Right atrium auricular region (tissue), 2 donors: ENCODE results near the gene THRB. TPM values are rescaled to one million over a fixed set of nuclear protein-coding genes. Genes with fewer than 3 reads are reported as not detected.
"Not testable (repeated sequence)": the region's sequence is repeated elsewhere in the genome, so short reads cannot be mapped to it uniquely, and the experiment has no call there.

ENCODE experiments used
- DNase-seq: peaks from one replicate; pipeline ENCODE4 v3.0.0-alpha.2; 2019; ENCODE audit warnings: low spot score
- H3K27ac ChIP-seq, 2 donors: fragments of 200-600 bp; sonication (generic); 1 replicate in 1 of 2; 2 replicates in 1 of 2; pipeline ENCODE4 v1.5.1; 2016 to 2019
- H3K27me3 ChIP-seq, 2 donors: fragments of 200-600 bp; sonication (generic); one replicate each; pipeline versions ENCODE4 v1.5.1 to v1.6.0; 2017 to 2019
- H3K36me3 ChIP-seq: fragments of 200-600 bp; sonication (generic); one replicate; pipeline ENCODE4 v1.5.1; 2016
- H3K4me1 ChIP-seq, 2 donors: fragments of 200-600 bp; sonication (generic); one replicate each; pipeline versions ENCODE4 v1.5.1 to v1.6.0; 2017 to 2019
- H3K4me3 ChIP-seq, 2 donors: fragments of 200-600 bp; sonication (generic); 1 replicate in 1 of 2; 2 replicates in 1 of 2; pipeline ENCODE4 v1.5.1; 2017 to 2019; ENCODE audit warnings: mild to moderate bottlenecking in 1 of 2, moderate library complexity in 1 of 2
- H3K9me3 ChIP-seq, 2 donors: fragments of 200-600 bp; sonication (generic); one replicate each; pipeline ENCODE4 v1.5.1; 2019
- CTCF ChIP-seq, 2 donors: fragments of 200-600 bp; sonication (generic); IDR thresholded peaks; one replicate each; pipeline ENCODE4 v1.5.1; 2019; ENCODE audit warnings: antibody characterized with exemption in 2 of 2
- total RNA-seq, 2 donors: library from RNA; depleted of rRNA; stranded (reverse); fragments of >200 nt; gene quantifications; one replicate each; pipeline ENCODE4 v1.1.0, GENCODE V29; 2016

Gene THRB
- total RNA-seq, 2 donors from 2014 or later = 4.2 to 7.0 TPM

DNA sequence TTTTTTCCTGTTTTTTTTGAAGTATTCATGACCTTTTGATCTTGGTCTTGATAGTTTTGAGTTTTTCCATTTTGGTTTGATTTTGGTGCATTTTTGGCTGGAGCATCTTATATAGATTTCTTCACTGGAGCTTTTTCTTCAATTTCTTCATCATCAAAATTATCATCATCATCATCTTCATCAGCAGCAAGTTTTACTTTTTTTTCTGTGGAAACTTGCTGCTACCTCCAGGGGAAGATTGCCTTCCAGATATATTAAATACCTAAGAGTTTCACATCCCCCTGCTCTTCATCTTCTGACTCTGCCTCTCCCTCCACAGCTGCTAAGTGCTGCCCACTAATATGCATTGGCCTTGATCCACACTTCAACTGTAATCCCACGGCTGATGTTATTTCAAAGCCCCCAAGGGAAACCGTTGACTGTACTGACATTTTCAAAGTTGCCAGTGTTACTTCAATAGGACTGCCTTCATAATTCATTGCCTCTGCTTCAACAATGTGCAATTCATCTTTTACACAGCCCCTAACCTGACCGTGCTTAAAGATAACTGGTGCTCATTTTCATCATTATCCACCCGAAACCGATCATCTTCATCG, 397.9 kb downstream of the THRB start:
- no peaks in the 10 kb centered on the region for H3K4me1 ChIP-seq
- H3K27ac ChIP-seq = no peak overlapping the region
- H3K36me3 ChIP-seq = no peaks in the 10 kb centered on the region
- no peaks in the 10 kb centered on the region for H3K9me3 ChIP-seq
- DNase-seq = no peak
- no peaks in the 10 kb centered on the region for H3K27me3 ChIP-seq
- H3K4me3 ChIP-seq = no peak overlapping the region
- TF ChIP-seq CTCF (IDR thresholded peaks at IDR 0.05) = no peak

- no peaks in the 10 kb centered on the region for H3K36me3 ChIP-seq
- no peak overlapping the region for H3K27ac ChIP-seq
- TF ChIP-seq CTCF (IDR thresholded peaks at IDR 0.05) = no peak
- no peak overlapping the region for H3K4me3 ChIP-seq
- H3K4me1 ChIP-seq = no peaks in the 10 kb centered on the region
- no peaks in the 10 kb centered on the region for H3K9me3 ChIP-seq
- DNase-seq = no peak
- H3K27me3 ChIP-seq = no peaks in the 10 kb centered on the region
Measured at GRCh38 chr3:24096271-24096670, 398.4 kb downstream of the THRB start.

- H3K27ac ChIP-seq, H3K4me3 ChIP-seq, H3K27me3 ChIP-seq, H3K4me1 ChIP-seq, DNase-seq, H3K36me3 ChIP-seq, H3K9me3 ChIP-seq: not testable (repeated sequence)
Measured at GRCh38 chr3:24094818-24095217, 399.8 kb downstream of the THRB start.

- no peaks in the 10 kb centered on the region for H3K36me3 ChIP-seq
- no peaks in the 10 kb centered on the region for H3K27me3 ChIP-seq
- H3K9me3 ChIP-seq = no peaks in the 10 kb centered on the region
- no peak overlapping the region for H3K4me3 ChIP-seq
- no peak overlapping the region for H3K27ac ChIP-seq
- DNase-seq = no peak
- TF ChIP-seq CTCF (IDR thresholded peaks at IDR 0.05) = peak in 1 of 2 donors; percentile 18
- no peaks in the 10 kb centered on the region for H3K4me1 ChIP-seq
Measured at GRCh38 chr3:24088782-24089181, 405.9 kb downstream of the THRB start.

DNA sequence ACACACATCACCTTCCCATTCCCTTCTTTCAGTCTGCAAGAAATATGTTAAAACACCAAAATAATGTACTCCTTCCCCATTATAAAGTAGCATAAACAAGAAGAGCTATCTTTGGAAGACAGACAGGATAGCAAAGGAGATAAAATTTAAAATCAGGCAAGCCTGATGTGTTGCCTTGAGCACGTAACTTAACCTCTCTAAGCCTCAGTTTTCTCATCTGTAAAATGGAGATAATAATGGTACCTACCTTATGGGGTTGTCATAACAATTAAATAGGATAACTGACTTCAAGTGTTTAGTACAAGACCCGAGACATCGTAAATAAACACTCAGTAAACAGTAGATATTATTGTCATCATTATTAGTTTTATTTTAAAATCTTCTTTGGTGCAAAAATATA, 407.2 kb downstream of the THRB start:
- H3K27ac ChIP-seq = no peak overlapping the region
- no peak for DNase-seq
- no peak overlapping the region for H3K4me3 ChIP-seq
- no peaks in the 10 kb centered on the region for H3K27me3 ChIP-seq
- TF ChIP-seq CTCF (IDR thresholded peaks at IDR 0.05) = no peak
- H3K36me3 ChIP-seq = no peaks in the 10 kb centered on the region
- no peaks in the 10 kb centered on the region for H3K4me1 ChIP-seq
- no peaks in the 10 kb centered on the region for H3K9me3 ChIP-seq

DNA sequence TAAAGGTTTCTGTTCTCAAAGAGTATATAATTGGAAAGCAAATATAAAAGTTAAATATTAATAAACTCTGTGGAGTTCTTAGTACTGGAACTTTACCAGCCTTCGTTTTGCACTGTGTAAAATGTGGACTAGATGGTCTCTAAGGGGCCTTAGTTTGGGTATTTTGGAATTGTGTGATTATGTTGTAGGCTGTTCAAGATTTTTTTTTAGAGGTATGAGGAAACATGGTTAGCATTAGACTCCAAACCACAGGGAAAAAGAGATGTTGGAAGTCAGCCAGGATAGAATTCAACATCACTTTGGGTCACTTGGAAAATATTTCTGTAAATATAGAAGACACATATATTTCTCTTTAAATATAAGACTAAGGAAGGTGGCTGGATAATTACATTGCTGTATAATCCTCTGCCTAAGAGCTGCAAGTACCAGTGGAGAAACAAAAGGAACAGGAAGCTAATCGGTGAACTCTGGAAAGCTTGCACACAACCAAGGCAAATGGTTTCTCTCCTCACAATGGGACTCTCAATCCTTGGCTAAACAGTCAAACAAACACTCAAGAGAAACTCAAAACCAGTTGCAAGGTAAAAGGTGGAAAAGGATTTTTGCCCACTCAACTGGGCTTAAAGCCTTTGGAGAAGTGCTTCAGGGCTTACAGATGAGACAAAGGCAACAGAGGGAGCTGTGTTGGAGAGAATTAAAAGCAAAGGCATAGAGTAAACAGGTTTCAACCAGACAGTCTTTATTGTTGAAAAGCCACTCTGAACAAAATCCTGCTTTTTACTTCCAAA, 407.8 kb downstream of the THRB start:
- Histone ChIP-seq H3K9me3 (no peaks in the 10 kb centered on the region), H3K27me3 (no peaks in the 10 kb centered on the region), H3K36me3 (no peaks in the 10 kb centered on the region), H3K4me1 (no peaks in the 10 kb centered on the region), H3K4me3 (no peak overlapping the region), H3K27ac (no peak overlapping the region)
- TF ChIP-seq CTCF (IDR thresholded peaks at IDR 0.05) = no peak
- DNase-seq = no peak
